Smooth muscle cell (in vitro differentiated cells): ENCODE measurements around the gene CUTA. TPM values are rescaled to one million over a fixed set of nuclear protein-coding genes. Genes with fewer than 3 reads are reported as not detected.
A peak's percentile ranks its signal among the peaks of the same experiment; 100 is the strongest.

Experiments used
- DNase-seq: peaks from one replicate; lab custom pipeline; 2025; ENCODE audit not compliant: unreplicated experiment; lab: John Stamatoyannopoulos, UW
- H2AFZ ChIP-seq: fragments of 200-600 bp; sonication (generic); 2 replicates; pipeline ENCODE4 v1.6.0; 2016; ENCODE audit warnings: antibody characterized with exemption, low read depth, mild to moderate bottlenecking
- H3F3A ChIP-seq: fragments of 200-600 bp; sonication (generic); 2 replicates; pipeline ENCODE4 v1.6.0; 2017; ENCODE audit warnings: antibody characterized with exemption, low read depth
- H3K27ac ChIP-seq: fragments of 200-600 bp; sonication (generic); 2 replicates; pipeline ENCODE4 v1.5.1; 2016; ENCODE audit warnings: low read depth, mild to moderate bottlenecking
- H3K27me3 ChIP-seq: fragments of 200-600 bp; sonication (generic); 2 replicates; pipeline ENCODE4 v1.6.1; 2016; ENCODE audit warnings: low read depth, mild to moderate bottlenecking
- H3K36me3 ChIP-seq: fragments of 200-600 bp; sonication (generic); 2 replicates; pipeline ENCODE4 v1.5.1; 2016; ENCODE audit warnings: low read depth
- H3K4me1 ChIP-seq: fragments of 200-600 bp; sonication (generic); 2 replicates; pipeline ENCODE4 v1.5.1; 2016; ENCODE audit warnings: low read depth
- H3K4me2 ChIP-seq: fragments of 200-600 bp; sonication (generic); 2 replicates; pipeline ENCODE4 v1.6.0; 2016; ENCODE audit warnings: mild to moderate bottlenecking
- H3K4me3 ChIP-seq: fragments of 200-600 bp; sonication (generic); 2 replicates; pipeline ENCODE4 v1.5.1; 2016; ENCODE audit warnings: mild to moderate bottlenecking
- H3K79me2 ChIP-seq: fragments of 200-600 bp; sonication (generic); 2 replicates; pipeline ENCODE4 v1.6.0; 2016; ENCODE audit warnings: low read depth, mild to moderate bottlenecking
- H3K9ac ChIP-seq: fragments of 200-600 bp; sonication (generic); 2 replicates; pipeline ENCODE4 v1.6.0; 2016; ENCODE audit warnings: low read depth
- H3K9me3 ChIP-seq: fragments of 200-600 bp; sonication (generic); replicated peaks from 2 replicates; pipeline ENCODE4 v1.5.1; 2016; ENCODE audit warnings: low read depth
- H4K20me1 ChIP-seq: fragments of 200-600 bp; sonication (generic); 2 replicates; pipeline ENCODE4 v1.6.0; 2016; ENCODE audit warnings: low read depth
- WGBS: methylation state at CpG from one replicate; pipeline ENCODE4 v1.1.7; 2016; ENCODE audit warnings: low lambda C conversion rate; 5-methylcytosine and 5-hydroxymethylcytosine counted together
- polyA plus RNA-seq: library from polyadenylated mRNA; unstranded; fragments of >200 nt; fragmentation: Nextera tagmentation; extraction: Ambion mirVana; gene quantifications from 2 replicates; pipeline ENCODE4 v1.2.1, GENCODE V29; 2016
- total RNA-seq: library from RNA; depleted of rRNA; stranded (reverse); fragments of >200 nt; gene quantifications from 2 replicates; pipeline ENCODE4 v1.2.3, GENCODE V29; 2014
- TF ChIP-seq, protein P1 (sequence below): fragments of 200-600 bp; sonication (generic); IDR thresholded peaks from 2 replicates; pipeline ENCODE4 v1.5.1; 2017; ENCODE audit warnings: borderline replicate concordance, mild to moderate bottlenecking, antibody characterized with exemption; ENCODE audit not compliant: insufficient read depth, poor library complexity, severe bottlenecking

CUTA gene
- total and polyA plus RNA-seq, 2 experiments from 2014 or later = 173 to 289 TPM

GRCh38 chr6:33391278-33391921 lies 26.5 kb downstream of the CUTA start, which contains the start of gene KIFC1:
KIFC1 (plus strand) TSS chr6:33391823; CDS start chr6:33391986, 163 bp downstream.
- DNase-seq = peak; percentile 100
- Histone ChIP-seq H3K79me2 (peaks cover 42% of the 10 kb centered on the region), H3K36me3 (no peaks in the 10 kb centered on the region), H3K4me1 (peaks cover 9% of the 10 kb centered on the region), H3K9me3 (no peaks in the 10 kb centered on the region), H4K20me1 (no peaks in the 10 kb centered on the region), H3K27ac (peak within 1 kb of the TSS; percentile 88), H3K4me3 (peak within 1 kb of the TSS; percentile 73), H2AFZ (peak within 1 kb of the TSS; percentile 89), H3K4me2 (peak within 1 kb of the TSS; percentile 91), H3F3A (peaks cover 11% of the 10 kb centered on the region), H3K27me3 (no peaks in the 10 kb centered on the region), H3K9ac (peak within 1 kb of the TSS; percentile 85)
- under 1% methylated on average over 67 of the region's 67 CpGs for WGBS
- TF ChIP-seq, protein P1, sequence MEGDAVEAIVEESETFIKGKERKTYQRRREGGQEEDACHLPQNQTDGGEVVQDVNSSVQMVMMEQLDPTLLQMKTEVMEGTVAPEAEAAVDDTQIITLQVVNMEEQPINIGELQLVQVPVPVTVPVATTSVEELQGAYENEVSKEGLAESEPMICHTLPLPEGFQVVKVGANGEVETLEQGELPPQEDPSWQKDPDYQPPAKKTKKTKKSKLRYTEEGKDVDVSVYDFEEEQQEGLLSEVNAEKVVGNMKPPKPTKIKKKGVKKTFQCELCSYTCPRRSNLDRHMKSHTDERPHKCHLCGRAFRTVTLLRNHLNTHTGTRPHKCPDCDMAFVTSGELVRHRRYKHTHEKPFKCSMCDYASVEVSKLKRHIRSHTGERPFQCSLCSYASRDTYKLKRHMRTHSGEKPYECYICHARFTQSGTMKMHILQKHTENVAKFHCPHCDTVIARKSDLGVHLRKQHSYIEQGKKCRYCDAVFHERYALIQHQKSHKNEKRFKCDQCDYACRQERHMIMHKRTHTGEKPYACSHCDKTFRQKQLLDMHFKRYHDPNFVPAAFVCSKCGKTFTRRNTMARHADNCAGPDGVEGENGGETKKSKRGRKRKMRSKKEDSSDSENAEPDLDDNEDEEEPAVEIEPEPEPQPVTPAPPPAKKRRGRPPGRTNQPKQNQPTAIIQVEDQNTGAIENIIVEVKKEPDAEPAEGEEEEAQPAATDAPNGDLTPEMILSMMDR = peak; percentile 84

- Histone ChIP-seq H3K27ac (peak overlapping the region; percentile 88), H3K36me3 (no peaks in the 10 kb centered on the region), H3K4me2 (peak overlapping the region; percentile 76), H4K20me1 (no peaks in the 10 kb centered on the region), H3K4me3 (no peak overlapping the region), H3K9me3 (no peaks in the 10 kb centered on the region), H3K27me3 (no peaks in the 10 kb centered on the region), H3F3A (peaks cover 11% of the 10 kb centered on the region), H2AFZ (peak overlapping the region; percentile 66), H3K4me1 (peaks cover 9% of the 10 kb centered on the region), H3K9ac (peak overlapping the region; percentile 65), H3K79me2 (peaks cover 36% of the 10 kb centered on the region)
- WGBS = 69% methylated on average over 9 of the region's 9 CpGs
- TF ChIP-seq, protein P1 = no peak
- no peak for DNase-seq
Measured at GRCh38 chr6:33390767-33391277, 27.1 kb downstream of the CUTA start.

DNA sequence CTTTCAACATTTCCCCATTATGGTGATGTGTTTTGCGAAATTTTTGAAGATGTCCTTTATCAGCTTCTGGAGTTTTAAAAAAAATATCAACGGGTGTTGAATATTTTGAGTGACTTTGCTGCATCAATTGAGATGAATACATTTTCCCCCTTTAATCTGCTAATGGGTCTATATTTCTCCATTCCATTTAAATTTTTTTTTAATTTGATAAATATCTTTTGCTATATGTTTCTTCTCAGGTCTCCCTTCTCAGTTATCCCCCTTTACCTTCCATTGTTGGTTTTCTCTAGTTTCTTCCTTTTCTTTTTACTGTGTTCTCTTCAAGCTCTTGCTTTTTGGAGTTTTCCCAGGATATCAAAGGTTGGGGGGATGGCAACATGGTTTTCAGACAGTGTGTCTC lies 27.7 kb downstream of the CUTA start:
- H3K27ac ChIP-seq = no peak overlapping the region
- H3K27me3 ChIP-seq = no peaks in the 10 kb centered on the region
- H3K36me3 ChIP-seq = no peaks in the 10 kb centered on the region
- no peak overlapping the region for H3K9ac ChIP-seq
- no peaks in the 10 kb centered on the region for H3K9me3 ChIP-seq
- H2AFZ ChIP-seq = peak overlapping the region; percentile 66
- WGBS = 97% methylated on average over 2 of the region's 2 CpGs
- peaks cover 9% of the 10 kb centered on the region for H3K4me1 ChIP-seq
- peaks cover 30% of the 10 kb centered on the region for H3K79me2 ChIP-seq
- H3K4me3 ChIP-seq = no peak overlapping the region
- no peaks in the 10 kb centered on the region for H4K20me1 ChIP-seq
- no peak overlapping the region for H3K4me2 ChIP-seq
- peaks cover 11% of the 10 kb centered on the region for H3F3A ChIP-seq
- no peak for DNase-seq
- TF ChIP-seq, protein P1 = no peak
